Skeletal muscle tissue (tissue), 4 donors: ENCODE data around the gene CYP2A7. TPM values are rescaled to one million over a fixed set of nuclear protein-coding genes. Genes with fewer than 3 reads are reported as not detected.
"Not testable (repeated sequence)": the region's sequence is repeated elsewhere in the genome, so short reads cannot be mapped to it uniquely, and the experiment has no call there.

Source experiments
- H3K27ac ChIP-seq: one replicate; pipeline ENCODE4 v1.7.0; 2013; ENCODE audit warnings: mild to moderate bottlenecking, low read depth, low read length, inconsistent platforms
- H3K27me3 ChIP-seq, 3 donors: one replicate each; pipeline ENCODE4 v1.7.0; 2013; ENCODE audit warnings: low read length in 3 of 3; ENCODE audit not compliant: control insufficient read depth in 3 of 3, insufficient read depth in 3 of 3
- H3K36me3 ChIP-seq, 3 donors: one replicate each; pipeline ENCODE4 v1.7.0; 2013; ENCODE audit warnings: low read length in 3 of 3; ENCODE audit not compliant: control insufficient read depth in 3 of 3, insufficient read depth in 3 of 3
- H3K4me1 ChIP-seq, 3 donors: one replicate each; pipeline ENCODE4 v1.7.0; 2013; ENCODE audit warnings: low read length in 3 of 3, mild to moderate bottlenecking in 3 of 3; ENCODE audit not compliant: control insufficient read depth in 3 of 3, insufficient read depth in 3 of 3
- H3K4me3 ChIP-seq, 3 donors: one replicate each; pipeline ENCODE4 v1.7.0; 2013; ENCODE audit warnings: low read length in 3 of 3
- H3K9ac ChIP-seq, 3 donors: one replicate each; pipeline ENCODE4 v1.7.0; 2013; ENCODE audit warnings: low read length in 3 of 3, mild to moderate bottlenecking in 3 of 3, moderate library complexity in 2 of 3, low read depth in 1 of 3
- H3K9me3 ChIP-seq, 3 donors: one replicate each; pipeline ENCODE4 v1.7.0; 2013; ENCODE audit warnings: low read length in 3 of 3; ENCODE audit not compliant: control insufficient read depth in 3 of 3
- total RNA-seq: library from RNA; depleted of rRNA; stranded (reverse); fragments of >200 nt; gene quantifications from one replicate; pipeline ENCODE4 v1.2.3, GENCODE V29; 2014
- donor health status: Osteomylitis.

CYP2A7 gene
- total RNA-seq, 1 donor from 2014 or later, result not detected

DNA sequence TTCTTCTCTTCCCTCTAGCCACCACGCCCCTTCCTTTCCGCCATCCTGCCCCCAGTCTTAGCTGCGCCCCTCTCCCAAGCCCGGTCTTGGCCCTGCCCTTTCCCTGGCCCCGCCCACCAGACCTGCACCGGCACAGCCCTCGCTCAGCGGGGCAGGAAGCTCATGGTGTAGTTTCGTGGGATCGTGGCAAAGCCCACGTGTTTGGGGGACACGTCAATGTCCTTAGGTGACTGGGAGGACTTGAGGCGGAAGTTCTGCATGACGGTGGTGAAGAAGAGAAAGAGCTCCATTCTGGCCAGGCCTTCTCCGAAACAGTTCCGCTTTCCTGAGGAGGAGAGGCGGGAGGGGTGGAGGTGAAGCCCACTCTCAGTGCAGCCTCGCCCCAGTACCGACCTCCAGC, 38.4 kb downstream of the CYP2A7 start:
- not testable (repeated sequence) for H3K27ac ChIP-seq, H3K36me3 ChIP-seq, H3K9me3 ChIP-seq, H3K4me1 ChIP-seq, H3K4me3 ChIP-seq, H3K9ac ChIP-seq
- peaks cover 2 to 22% (median 5%) of the 10 kb centered on the region in 3 donors for H3K27me3 ChIP-seq

DNA sequence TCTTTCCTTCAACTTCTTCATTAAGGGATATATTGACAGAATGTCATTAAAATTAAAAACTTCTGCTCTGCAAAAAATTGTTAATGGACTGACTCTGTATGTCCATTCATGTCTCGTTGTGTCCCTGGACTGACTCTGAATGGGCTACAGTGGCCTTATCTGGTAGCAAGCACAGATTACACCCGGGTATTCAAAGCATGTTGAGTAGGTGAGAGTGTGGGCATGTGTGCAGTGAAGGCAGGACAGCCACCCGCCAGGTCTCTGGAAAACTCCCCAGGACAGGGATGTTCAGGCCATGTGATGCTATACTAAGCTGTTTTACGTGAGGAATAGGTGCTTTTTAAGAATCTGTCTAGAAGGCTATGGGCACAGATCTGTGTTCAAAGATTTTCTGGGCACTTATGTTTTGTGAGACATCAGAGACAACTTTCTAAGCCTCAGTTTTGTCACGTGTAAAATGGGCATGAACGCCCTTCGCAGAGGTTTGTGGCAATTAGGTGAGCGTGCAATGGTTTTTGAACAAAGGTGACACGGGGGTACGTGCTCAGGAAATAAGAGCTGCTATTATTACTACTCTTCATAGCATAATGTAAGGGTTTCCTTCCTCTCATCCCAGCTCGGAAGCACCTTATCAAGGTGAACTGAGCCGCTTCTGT, 38.9 kb downstream of the CYP2A7 start:
- peaks cover under 1 to 16% (median 5%) of the 10 kb centered on the region in 3 donors for H3K27me3 ChIP-seq
- H3K9ac ChIP-seq, H3K4me1 ChIP-seq, H3K36me3 ChIP-seq, H3K4me3 ChIP-seq, H3K27ac ChIP-seq, H3K9me3 ChIP-seq: not testable (repeated sequence)

DNA sequence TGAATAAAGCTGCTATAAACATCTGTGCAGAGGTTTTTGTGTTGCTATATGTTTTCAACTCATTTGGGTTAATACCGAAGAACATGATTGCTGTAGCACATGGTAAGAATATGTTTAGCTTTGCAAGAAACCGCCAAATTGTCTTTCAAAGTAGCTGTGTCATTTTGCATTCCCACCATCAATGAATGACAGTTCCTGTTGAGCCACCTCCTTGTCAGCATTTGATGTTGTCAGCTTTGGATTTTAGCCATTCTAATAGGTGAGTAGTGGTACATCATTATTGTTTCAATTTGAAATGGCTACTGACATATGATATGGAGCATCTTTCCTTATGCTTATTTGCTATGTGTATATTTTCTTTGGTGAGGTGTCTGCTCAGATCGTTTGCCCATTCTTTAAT, 40.0 kb downstream of the CYP2A7 start:
- H3K4me1 ChIP-seq, H3K36me3 ChIP-seq, H3K4me3 ChIP-seq, H3K9ac ChIP-seq, H3K9me3 ChIP-seq, H3K27ac ChIP-seq: not testable (repeated sequence)
- peaks cover 0 to 13% (median 5%) of the 10 kb centered on the region in 3 donors for H3K27me3 ChIP-seq

DNA sequence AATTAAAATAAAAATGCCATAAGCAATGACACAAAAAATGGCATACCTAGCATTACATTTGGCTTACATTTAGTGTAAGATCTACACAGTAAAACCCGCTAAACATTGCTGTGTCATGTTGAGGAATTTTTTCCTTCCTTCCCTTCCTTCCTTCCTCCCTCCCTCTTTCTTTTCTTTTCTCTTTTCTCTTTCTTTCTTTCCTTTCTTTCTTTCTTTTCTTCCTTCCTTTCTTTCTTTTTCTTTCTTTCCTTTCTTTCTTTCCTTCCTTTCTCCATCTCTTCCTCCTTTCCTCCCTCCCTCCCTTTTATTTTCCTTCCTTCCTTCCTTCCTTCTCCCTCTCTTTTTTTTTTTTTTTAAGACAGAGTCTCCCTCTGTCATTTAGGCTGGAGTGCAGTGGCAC, 43.6 kb downstream of the CYP2A7 start:
- H3K27ac ChIP-seq, result not testable (repeated sequence)

DNA sequence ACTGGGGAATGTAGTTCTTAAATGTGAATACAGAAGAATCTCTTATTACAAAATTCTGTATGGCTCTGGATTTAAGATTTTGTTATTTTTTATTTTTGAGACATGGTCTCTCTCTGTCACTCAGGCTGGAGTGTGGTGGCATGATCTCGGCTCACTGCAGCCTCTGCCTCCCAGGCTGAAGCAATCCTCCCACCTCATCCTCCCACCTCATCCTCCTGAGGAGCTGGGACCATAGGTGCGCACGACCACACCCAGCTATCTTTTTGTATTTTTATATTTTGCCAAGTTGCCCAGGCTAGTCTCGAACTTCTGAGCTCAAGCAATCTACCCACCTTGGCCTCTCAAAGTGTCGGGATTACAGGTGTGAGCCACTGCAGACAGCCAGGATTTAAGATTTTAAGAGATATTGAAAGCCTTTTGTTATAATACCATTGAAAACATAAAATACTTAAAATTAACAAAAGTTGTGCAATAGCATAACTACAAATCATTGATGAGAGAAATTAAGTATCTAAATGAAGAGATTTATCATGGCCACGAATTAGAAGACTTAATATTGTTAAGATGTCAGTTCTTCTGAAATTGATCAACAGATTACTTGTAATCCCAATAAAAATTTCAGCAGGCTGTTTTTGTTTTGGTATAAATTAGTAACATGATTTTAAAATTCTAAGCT, 45.1 kb downstream of the CYP2A7 start:
- peaks cover 0 to 2% (median under 1%) of the 10 kb centered on the region in 3 donors for H3K4me1 ChIP-seq

More for the DNA sequence above, 43.6 kb downstream of the CYP2A7 start:
- H3K36me3 ChIP-seq, H3K4me1 ChIP-seq, H3K4me3 ChIP-seq, H3K27me3 ChIP-seq, H3K9me3 ChIP-seq, H3K9ac ChIP-seq: not testable (repeated sequence)

DNA sequence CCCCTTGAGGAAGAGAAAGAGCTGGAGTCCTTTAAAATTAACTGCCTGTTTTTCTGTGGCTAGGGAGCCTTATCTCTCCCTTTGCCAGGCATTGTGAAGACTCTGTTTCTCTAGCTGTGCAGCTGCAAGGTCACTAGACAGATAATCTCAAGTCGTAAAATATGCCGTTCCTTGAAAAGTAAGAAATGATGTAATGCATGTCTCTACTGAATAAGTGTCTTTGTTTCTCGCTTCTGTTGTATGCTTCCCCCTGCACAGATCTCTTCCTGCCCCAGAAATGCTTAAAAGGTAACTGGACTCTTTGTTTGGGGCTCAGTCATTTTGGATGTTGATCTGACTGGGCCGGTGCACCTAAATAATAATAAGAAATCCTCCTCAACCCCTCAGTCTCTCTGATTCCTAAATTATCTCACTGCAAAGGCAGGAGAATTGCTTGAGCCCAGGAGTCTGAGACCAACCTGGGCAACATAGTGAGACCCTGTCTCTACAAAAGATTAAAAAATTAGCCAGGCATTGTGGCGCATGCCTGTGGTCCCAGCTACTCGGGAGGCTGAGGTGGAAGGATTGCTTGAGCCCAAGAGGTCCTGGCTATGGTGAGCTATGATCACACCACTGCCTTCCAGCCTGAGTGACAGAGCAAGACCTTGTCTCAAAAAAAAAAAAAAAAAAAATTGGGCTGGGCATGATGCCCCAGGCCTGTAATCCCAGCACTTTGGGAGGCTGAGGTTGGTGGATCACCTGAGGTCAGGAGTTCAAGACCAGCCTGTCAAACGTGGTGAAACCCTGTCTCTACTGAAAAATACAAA, 48.1 kb downstream of the CYP2A7 start:
- H3K27ac ChIP-seq, H3K4me1 ChIP-seq, H3K36me3 ChIP-seq, H3K9ac ChIP-seq, H3K9me3 ChIP-seq, H3K4me3 ChIP-seq, H3K27me3 ChIP-seq: not testable (repeated sequence)

More for the DNA sequence above, 45.1 kb downstream of the CYP2A7 start:
- Histone ChIP-seq H3K36me3 (no peaks in the 10 kb centered on the region), H3K9me3 (no peaks in the 10 kb centered on the region), H3K9ac (no peak overlapping the region), H3K27me3 (no peaks in the 10 kb centered on the region), H3K27ac (no peak overlapping the region), H3K4me3 (no peak overlapping the region)

DNA sequence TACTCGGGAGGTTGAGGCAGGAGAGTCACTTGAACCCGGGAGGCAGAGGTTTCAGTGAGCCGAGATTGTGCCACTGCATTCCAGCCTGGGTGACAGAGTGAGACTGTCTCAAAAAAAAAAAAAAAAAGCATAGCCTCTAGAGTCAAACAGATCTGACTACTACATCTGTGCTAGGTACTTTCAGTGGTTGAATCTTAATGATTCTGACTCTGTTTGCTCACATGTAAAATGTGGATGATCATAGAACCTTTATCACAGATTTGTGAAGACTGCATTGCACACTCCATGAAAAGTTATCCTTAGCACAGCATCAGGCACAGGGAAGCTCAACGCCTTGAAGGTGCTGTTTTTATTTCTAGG, 49.6 kb downstream of the CYP2A7 start:
- H3K4me1 ChIP-seq, H3K9me3 ChIP-seq, H3K27me3 ChIP-seq, H3K9ac ChIP-seq, H3K27ac ChIP-seq, H3K4me3 ChIP-seq, H3K36me3 ChIP-seq: not testable (repeated sequence)

DNA sequence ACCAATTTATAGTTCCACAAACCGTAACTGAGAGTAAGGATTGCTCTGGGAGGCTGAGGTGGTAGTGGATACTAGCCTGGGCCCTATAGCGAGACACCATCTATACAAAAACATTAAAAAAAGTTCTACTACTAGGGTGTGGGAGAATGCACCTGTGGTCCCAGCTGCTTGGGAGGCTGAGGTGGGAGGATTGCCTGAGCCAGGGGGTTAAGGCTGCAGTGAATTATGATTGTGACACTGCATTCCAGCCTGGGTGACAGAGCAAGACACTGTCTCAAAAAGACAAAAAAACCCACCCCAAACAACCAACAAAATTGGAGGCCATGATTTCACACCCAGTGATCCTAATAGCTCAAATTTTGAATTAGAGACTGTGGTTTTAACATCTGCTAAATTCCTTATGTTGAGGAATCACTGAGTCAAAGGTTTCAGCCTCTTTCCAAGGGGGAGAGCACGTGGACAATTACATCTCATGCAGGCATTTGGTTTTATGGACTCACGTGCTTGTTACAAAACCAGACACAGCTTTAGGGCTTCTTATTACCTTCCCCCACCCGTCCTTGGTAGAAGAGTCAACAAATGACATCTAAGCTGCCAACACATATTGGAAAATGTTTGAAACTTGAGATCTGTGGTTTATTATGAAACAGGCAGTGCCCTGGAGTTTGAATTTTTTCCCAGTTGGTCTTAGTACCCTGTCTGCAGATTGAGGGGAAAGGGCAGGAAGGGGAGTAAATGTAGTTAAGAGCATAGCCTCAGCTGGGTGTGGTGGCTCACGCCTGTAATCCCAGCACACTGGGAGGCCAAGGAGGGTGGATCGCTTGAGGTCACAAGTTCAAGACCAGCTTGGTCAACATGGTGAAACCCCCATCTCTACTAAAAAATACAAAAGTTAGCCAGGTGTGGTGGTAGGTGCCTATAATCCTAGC, 50.3 kb downstream of the CYP2A7 start:
- H3K27me3 ChIP-seq, result no peaks in the 10 kb centered on the region
- H3K9ac ChIP-seq, result no peak overlapping the region
- no peak overlapping the region for H3K27ac ChIP-seq
- H3K9me3 ChIP-seq, result no peaks in the 10 kb centered on the region
- H3K4me1 ChIP-seq, result peaks cover 3 to 6% (median 4%) of the 10 kb centered on the region in 3 donors
- H3K36me3 ChIP-seq, result peaks cover 6 to 10% (median 7%) of the 10 kb centered on the region in 3 donors
- no peak overlapping the region for H3K4me3 ChIP-seq

DNA sequence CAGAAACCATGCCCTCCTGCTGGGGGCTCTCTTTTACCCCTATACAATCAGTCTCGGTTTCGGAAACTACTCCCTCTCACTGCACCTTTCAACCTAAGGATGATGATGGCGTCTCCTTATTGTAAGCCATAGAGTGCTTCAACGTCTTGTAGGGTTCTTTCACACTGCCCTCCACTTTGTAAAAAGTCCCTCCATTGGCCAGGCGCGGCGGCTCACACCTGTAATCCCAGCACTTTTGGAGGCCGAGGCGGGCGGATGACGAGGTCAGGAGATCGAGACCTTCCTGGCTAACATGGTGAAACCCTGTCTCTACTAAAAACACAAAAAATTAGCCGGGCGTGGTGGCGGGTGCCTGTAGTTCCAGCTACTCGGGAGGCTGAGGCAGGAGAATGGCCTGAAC, 51.3 kb downstream of the CYP2A7 start:
- not testable (repeated sequence) for H3K27ac ChIP-seq, H3K4me1 ChIP-seq, H3K27me3 ChIP-seq, H3K4me3 ChIP-seq, H3K9me3 ChIP-seq, H3K9ac ChIP-seq
- H3K36me3 ChIP-seq, result peaks cover 8 to 12% (median 9%) of the 10 kb centered on the region in 3 donors
